GM23338 (cell line): ENCODE data around the gene CACNB2. TPM values are rescaled to one million over a fixed set of nuclear protein-coding genes. Genes with fewer than 3 reads are reported as not detected.

ENCODE experiments used
- ATAC-seq: fragments of 200-7000 bp; cut with Tn5 transposase; 3 replicates; pipeline ENCODE4 v1.9.1; 2020
- DNase-seq: peaks from one replicate; pipeline ENCODE4 v3.0.0-alpha.2; 2015; ENCODE audit warnings: low spot score
- H2AFZ ChIP-seq: fragments of 200-600 bp; sonication (generic); 2 replicates; pipeline ENCODE4 v1.8.0; 2016; ENCODE audit warnings: antibody characterized with exemption, mild to moderate bottlenecking, moderate library complexity
- H3F3A ChIP-seq: fragments of 200-600 bp; sonication (generic); replicated peaks from 2 replicates; pipeline ENCODE4 v1.8.0; 2017; ENCODE audit warnings: antibody characterized with exemption, mixed run types, low read depth
- H3K27ac ChIP-seq: fragments of 200-600 bp; sonication (generic); 2 replicates; pipeline ENCODE4 v1.6.1; 2016; ENCODE audit warnings: low read depth
- H3K27me3 ChIP-seq: fragments of 200-600 bp; sonication (generic); 2 replicates; pipeline ENCODE4 v1.8.0; 2016; ENCODE audit warnings: mild to moderate bottlenecking, mixed run types, moderate library complexity; ENCODE audit not compliant: insufficient read depth
- H3K36me3 ChIP-seq: fragments of 200-600 bp; sonication (generic); 2 replicates; pipeline ENCODE4 v1.8.0; 2016; ENCODE audit warnings: mild to moderate bottlenecking; ENCODE audit not compliant: insufficient read depth
- H3K4me1 ChIP-seq: fragments of 200-600 bp; sonication (generic); 2 replicates; pipeline ENCODE4 v1.8.0; 2016; ENCODE audit warnings: mild to moderate bottlenecking, moderate library complexity; ENCODE audit not compliant: insufficient read depth
- H3K4me2 ChIP-seq: fragments of 200-600 bp; sonication (generic); 2 replicates; pipeline ENCODE4 v1.7.1; 2017; ENCODE audit warnings: mixed run types
- H3K4me3 ChIP-seq: fragments of 200-600 bp; sonication (generic); 2 replicates; pipeline ENCODE4 v1.6.1; 2016; ENCODE audit warnings: mixed run types
- H3K79me2 ChIP-seq: fragments of 200-600 bp; sonication (generic); replicated peaks from 2 replicates; pipeline ENCODE4 v1.8.0; 2017; ENCODE audit warnings: mild to moderate bottlenecking; ENCODE audit not compliant: insufficient read depth
- H3K9me2 ChIP-seq: fragments of 200-600 bp; sonication (generic); 2 replicates; pipeline ENCODE4 v1.8.0; 2017; ENCODE audit not compliant: insufficient read depth
- H4K20me1 ChIP-seq: fragments of 200-600 bp; sonication (generic); replicated peaks from 2 replicates; pipeline ENCODE4 v1.8.0; 2017; ENCODE audit warnings: mild to moderate bottlenecking; ENCODE audit not compliant: insufficient read depth
- H3K27ac Mint-ChIP-seq: 2 replicates; pipeline ENCODE4 v1.8.0; 2020; ENCODE audit warnings: inconsistent platforms, mild to moderate bottlenecking, moderate library complexity, mixed read lengths
- H3K27me3 Mint-ChIP-seq: 3 replicates; pipeline ENCODE4 v1.8.0; 2022; ENCODE audit warnings: low read depth, mild to moderate bottlenecking, moderate library complexity, mixed read lengths, inconsistent platforms; ENCODE audit not compliant: insufficient read depth, poor library complexity
- H3K36me3 Mint-ChIP-seq: 3 replicates; pipeline ENCODE4 v1.8.0; 2021; ENCODE audit warnings: low read depth, mild to moderate bottlenecking, inconsistent platforms, moderate library complexity, mixed read lengths
- H3K4me1 Mint-ChIP-seq: 3 replicates; pipeline ENCODE4 v1.8.0; 2020; ENCODE audit warnings: mild to moderate bottlenecking, inconsistent platforms, mixed read lengths
- H3K4me3 Mint-ChIP-seq: 3 replicates; pipeline ENCODE4 v1.8.0; 2021; ENCODE audit warnings: moderate library complexity, mild to moderate bottlenecking, inconsistent platforms, mixed read lengths
- H3K9me3 Mint-ChIP-seq: 3 replicates; pipeline ENCODE4 v1.8.0; 2020; ENCODE audit warnings: moderate library complexity, mild to moderate bottlenecking, inconsistent platforms, mixed read lengths
- NANOG ChIP-seq: IDR thresholded peaks from 2 replicates; pipeline ENCODE4 v1.6.1; 2016; ENCODE audit warnings: antibody characterized with exemption, borderline replicate concordance
- REST ChIP-seq: IDR thresholded peaks from one replicate; pipeline ENCODE4 v1.6.1; 2018; ENCODE audit warnings: antibody characterized with exemption; ENCODE audit not compliant: unreplicated experiment
- ZNF462 ChIP-seq: fragments of 250-450 bp; sonication (Bioruptor Pico); IDR thresholded peaks from 2 replicates; pipeline ENCODE4 v1.5.0; 2020; ENCODE audit warnings: mild to moderate bottlenecking, moderate library complexity
- polyA plus RNA-seq: library from polyadenylated mRNA; unstranded; fragments of >200 nt; fragmentation: Nextera tagmentation; extraction: Ambion mirVana; gene quantifications from 2 replicates; pipeline ENCODE4 v1.2.1, GENCODE V29; 2016
- total RNA-seq: library from RNA; depleted of rRNA; stranded (reverse); fragments of >200 nt; shearing (Covaris generic); gene quantifications from 2 replicates; pipeline ENCODE4 v1.2.3, GENCODE V29; 2014

Gene CACNB2
- total and polyA plus RNA-seq, 2 experiments from 2014 or later: 5.0 to 5.9 TPM

GRCh38 chr10:18136073-18136791 is 4.0 kb upstream of the CACNB2 start:
- peak overlapping the region; percentile 56 for H3K4me3 Mint-ChIP-seq
- DNase-seq: peak; percentile 48
- Histone ChIP-seq H3K9me2 (no peaks in the 10 kb centered on the region), H4K20me1 (no peaks in the 10 kb centered on the region), H3K4me3 (peak overlapping the region; percentile 37), H3F3A (no peaks in the 10 kb centered on the region; the same call in 1 of the 2 replicates), H3K36me3 (no peaks in the 10 kb centered on the region; the same call in 1 of the 2 replicates), H3K4me2 (peak overlapping the region; percentile 65), H3K27ac (peak overlapping the region; percentile 15; the same call in 1 of the 2 replicates), H3K4me1 (peaks cover 32% of the 10 kb centered on the region), H3K27me3 (peaks cover 12% of the 10 kb centered on the region), H2AFZ (no peak overlapping the region), H3K79me2 (no peaks in the 10 kb centered on the region)
- peak overlapping the region; percentile 69 for H3K27ac Mint-ChIP-seq
- no peak for ATAC-seq
- no peaks in the 10 kb centered on the region for H3K9me3 Mint-ChIP-seq
- no peaks in the 10 kb centered on the region for H3K36me3 Mint-ChIP-seq
- peak; percentile 61; the same call in 1 of the 2 replicates for TF ChIP-seq NANOG
- no peak for TF ChIP-seq REST
- TF ChIP-seq ZNF462 (CRISPR knock-in tag): peak; percentile 86
- H3K27me3 Mint-ChIP-seq: peaks cover 11% of the 10 kb centered on the region
- peaks cover 36% of the 10 kb centered on the region for H3K4me1 Mint-ChIP-seq
